ENCODE data around the gene MPPED2.

The MPPED2 gene

GRCh38 chr11:30455025-30455424 is 131.1 kb downstream of the MPPED2 start:
- in situ Hi-C loops (cut with MboI; ENCODE audit: low sequenced_read_pairs) = no loop called here

- in situ Hi-C loops (cut with MboI; ENCODE audit: low sequenced_read_pairs) = no loop called here
These were observed 131.6 kb downstream of the MPPED2 start for GRCh38 chr11:30454541-30454940.

- in situ Hi-C loops (cut with MboI; ENCODE audit: low sequenced_read_pairs) = no loop called here
These were observed 132.0 kb downstream of the MPPED2 start for GRCh38 chr11:30454111-30454510.

- in situ Hi-C loops (cut with MboI; ENCODE audit: low sequenced_read_pairs) = no loop called here
These were observed 132.4 kb downstream of the MPPED2 start for GRCh38 chr11:30453705-30454104.

GRCh38 chr11:30452842-30453241 is 133.3 kb downstream of the MPPED2 start:
- in situ Hi-C loops (cut with MboI; ENCODE audit: low sequenced_read_pairs) = no loop called here

GRCh38 chr11:30452114-30452513 is 134.0 kb downstream of the MPPED2 start:
- in situ Hi-C loops (cut with MboI; ENCODE audit: low sequenced_read_pairs) = no loop called here

GRCh38 chr11:30451626-30452025 is 134.5 kb downstream of the MPPED2 start:
- in situ Hi-C loops (cut with MboI; ENCODE audit: low sequenced_read_pairs) = no loop called here

- in situ Hi-C loops (cut with MboI; ENCODE audit: low sequenced_read_pairs) = no loop called here
These were observed 135.0 kb downstream of the MPPED2 start for GRCh38 chr11:30451167-30451566.

GRCh38 chr11:30447058-30447640 is 139.0 kb downstream of the MPPED2 start:
- in situ Hi-C loops (cut with MboI; ENCODE audit: low sequenced_read_pairs) = no loop called here

- in situ Hi-C loops (cut with MboI; ENCODE audit: low sequenced_read_pairs) = no loop called here
These were observed 139.6 kb downstream of the MPPED2 start for GRCh38 chr11:30446520-30446919.

- in situ Hi-C loops (cut with MboI; ENCODE audit: low sequenced_read_pairs) = no loop called here
These were observed 141.1 kb downstream of the MPPED2 start for GRCh38 chr11:30445056-30445455.

GRCh38 chr11:30440510-30440909 is 145.6 kb downstream of the MPPED2 start:
- in situ Hi-C loops (cut with MboI; ENCODE audit: low sequenced_read_pairs) = no loop called here

GRCh38 chr11:30436801-30437200 is 149.4 kb downstream of the MPPED2 start:
- in situ Hi-C loops (cut with MboI; ENCODE audit: low sequenced_read_pairs) = no loop called here

- in situ Hi-C loops (cut with MboI; ENCODE audit: low sequenced_read_pairs) = no loop called here
These were observed 150.7 kb downstream of the MPPED2 start for GRCh38 chr11:30435488-30435887.

GRCh38 chr11:30434901-30435300 is 151.3 kb downstream of the MPPED2 start:
- in situ Hi-C loops (cut with MboI; ENCODE audit: low sequenced_read_pairs) = no loop called here

GRCh38 chr11:30433831-30434230 is 152.3 kb downstream of the MPPED2 start:
- in situ Hi-C loops (cut with MboI; ENCODE audit: low sequenced_read_pairs) = no loop called here

GRCh38 chr11:30432716-30433115 is 153.4 kb downstream of the MPPED2 start:
- in situ Hi-C loops (cut with MboI; ENCODE audit: low sequenced_read_pairs) = no loop called here

GRCh38 chr11:30432178-30432577 is 154.0 kb downstream of the MPPED2 start:
- in situ Hi-C loops (cut with MboI; ENCODE audit: low sequenced_read_pairs) = no loop called here

GRCh38 chr11:30431127-30431814 is 154.9 kb downstream of the MPPED2 start:
- in situ Hi-C loops (cut with MboI; ENCODE audit: low sequenced_read_pairs) = no loop called here

- in situ Hi-C loops (cut with MboI; ENCODE audit: low sequenced_read_pairs) = no loop called here
These were observed 156.6 kb downstream of the MPPED2 start for GRCh38 chr11:30429550-30429949.

- in situ Hi-C loops (cut with MboI; ENCODE audit: low sequenced_read_pairs) = no loop called here
These were observed 159.4 kb downstream of the MPPED2 start for GRCh38 chr11:30426781-30427180.

GRCh38 chr11:30424844-30425243 is 161.3 kb downstream of the MPPED2 start:
- in situ Hi-C loops (cut with MboI; ENCODE audit: low sequenced_read_pairs) = no loop called here

- in situ Hi-C loops (cut with MboI; ENCODE audit: low sequenced_read_pairs) = no loop called here
These were observed 161.8 kb downstream of the MPPED2 start for GRCh38 chr11:30424321-30424720.
